ENCODE data around the gene FUT8. TPM values are rescaled to one million over a fixed set of nuclear protein-coding genes. Genes with fewer than 3 reads are reported as not detected.

FUT8 gene
- total RNA-seq, 1 experiment from 2014 or later: 42.3 TPM

DNA sequence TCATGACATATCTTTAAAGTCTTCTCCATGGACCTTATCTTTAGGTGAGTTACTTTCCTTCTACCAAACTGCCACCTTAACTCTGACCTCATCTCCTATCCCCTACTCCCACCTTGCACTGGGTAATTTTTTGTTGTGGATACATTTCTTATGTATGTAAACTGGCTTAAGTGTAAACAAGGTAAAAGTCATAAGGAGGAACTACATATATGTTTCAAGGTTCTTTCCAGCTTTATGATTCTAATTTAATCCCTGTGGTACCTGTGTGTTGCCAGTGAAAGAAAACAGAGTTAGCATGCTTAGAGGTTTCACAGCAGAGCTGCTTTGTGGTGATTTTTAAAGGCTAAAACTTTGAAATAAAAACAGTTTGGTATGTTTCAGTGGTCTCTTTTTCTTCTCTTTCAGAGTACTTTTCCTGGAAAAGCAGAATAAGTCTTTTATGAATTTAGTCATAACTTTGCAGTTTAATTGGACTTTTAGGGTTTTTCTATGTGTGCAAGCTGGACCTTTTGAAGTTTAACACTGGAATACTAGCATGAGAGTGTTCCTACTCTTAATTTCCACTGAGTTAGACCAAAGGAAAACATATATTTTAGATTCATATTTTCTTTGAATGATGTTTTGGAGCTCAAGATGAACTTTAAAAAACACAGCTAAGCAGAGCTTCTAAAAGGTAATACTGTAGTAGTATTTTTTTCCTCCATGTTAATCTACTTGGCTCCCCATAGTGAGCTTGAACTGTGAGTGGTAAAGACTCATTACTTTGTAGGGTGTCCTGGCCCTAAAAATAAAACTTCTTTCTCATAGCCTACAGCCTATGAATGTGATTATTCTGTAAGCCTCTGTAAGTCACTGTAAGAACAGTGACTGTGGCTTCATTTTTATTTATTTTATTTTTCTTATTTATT is 105.4 kb downstream of the FUT8 start:
- H3K9me2 ChIP-seq (ENCODE audit: insufficient read depth): no peaks in the 10 kb centered on the region
- no peak overlapping the region for H3K4me2 ChIP-seq (ENCODE audit: low read length)
- H3K4me1 ChIP-seq (ENCODE audit: control insufficient read depth in 1 of 2, insufficient read depth in 2 of 2, low read length in 2 of 2): no peaks in the 10 kb centered on the region
- H3K36me3 ChIP-seq (ENCODE audit: control insufficient read depth in 1 of 2, insufficient read depth in 2 of 2, low read length in 2 of 2): no peaks in the 10 kb centered on the region
- no peak for DNase-seq (ENCODE audit: low read depth, low spot score)
- H3K27ac ChIP-seq (ENCODE audit: low read depth, low read length): no peak overlapping the region
- no peak overlapping the region for H3K4me3 ChIP-seq (replicated peaks in 1 of 2; ENCODE audit: low read depth in 1 of 2, low read length in 2 of 2)
- no peak overlapping the region for H2AFZ ChIP-seq (ENCODE audit: low read depth, low read length, poor library complexity, severe bottlenecking)
- H3K27me3 ChIP-seq (ENCODE audit: insufficient read depth, low read length): no peaks in the 10 kb centered on the region
- BruUV-seq (replicated peaks): no TSS peak
- TF ChIP-seq CBX3 (IDR thresholded peaks at IDR 0.05; ENCODE audit: low read depth) (no peak), POLR2A (IDR thresholded peaks at IDR 0.05; ENCODE audit: borderline replicate concordance, extremely low read depth, insufficient read depth, insufficient read length) (no peak), EZH2phosphoT487 (IDR thresholded peaks at IDR 0.05; ENCODE audit: borderline replicate concordance) (no peak), ZFX (IDR thresholded peaks at IDR 0.05) (no peak), SP1 (IDR thresholded peaks at IDR 0.05; ENCODE audit: low read depth) (no peak), FOSL1 (IDR thresholded peaks at IDR 0.05; ENCODE audit: low read depth) (no peak)
- TF ChIP-seq, protein P1, sequence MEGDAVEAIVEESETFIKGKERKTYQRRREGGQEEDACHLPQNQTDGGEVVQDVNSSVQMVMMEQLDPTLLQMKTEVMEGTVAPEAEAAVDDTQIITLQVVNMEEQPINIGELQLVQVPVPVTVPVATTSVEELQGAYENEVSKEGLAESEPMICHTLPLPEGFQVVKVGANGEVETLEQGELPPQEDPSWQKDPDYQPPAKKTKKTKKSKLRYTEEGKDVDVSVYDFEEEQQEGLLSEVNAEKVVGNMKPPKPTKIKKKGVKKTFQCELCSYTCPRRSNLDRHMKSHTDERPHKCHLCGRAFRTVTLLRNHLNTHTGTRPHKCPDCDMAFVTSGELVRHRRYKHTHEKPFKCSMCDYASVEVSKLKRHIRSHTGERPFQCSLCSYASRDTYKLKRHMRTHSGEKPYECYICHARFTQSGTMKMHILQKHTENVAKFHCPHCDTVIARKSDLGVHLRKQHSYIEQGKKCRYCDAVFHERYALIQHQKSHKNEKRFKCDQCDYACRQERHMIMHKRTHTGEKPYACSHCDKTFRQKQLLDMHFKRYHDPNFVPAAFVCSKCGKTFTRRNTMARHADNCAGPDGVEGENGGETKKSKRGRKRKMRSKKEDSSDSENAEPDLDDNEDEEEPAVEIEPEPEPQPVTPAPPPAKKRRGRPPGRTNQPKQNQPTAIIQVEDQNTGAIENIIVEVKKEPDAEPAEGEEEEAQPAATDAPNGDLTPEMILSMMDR (IDR thresholded peaks at IDR 0.05 in 2 of 3, conservative IDR thresholded peaks at IDR 0.05 in 1 of 3; ENCODE audit: borderline replicate concordance in 1 of 3, insufficient read depth in 1 of 3, low read depth in 2 of 3, low read length in 2 of 3): no peak
- H4K20me1 ChIP-seq (ENCODE audit: insufficient read depth): no peaks in the 10 kb centered on the region
- POLR2A ChIA-PET: no interaction called here
- H3K9ac ChIP-seq (ENCODE audit: low read length): no peak overlapping the region
- CTCF ChIA-PET: no interaction called here
- no peak for ATAC-seq
- no peaks in the 10 kb centered on the region; the same call in 1 of the 2 replicates for H3K79me2 ChIP-seq (ENCODE audit: insufficient read depth, low read length)
- intact Hi-C loops (cut with micrococcal nuclease): no loop called here
- no peaks in the 10 kb centered on the region for H3K9me3 ChIP-seq (ENCODE audit: control insufficient read depth in 1 of 2, insufficient read depth in 1 of 2, low read depth in 1 of 2, low read length in 2 of 2)
- RAD21 ChIA-PET (ENCODE audit: low non-redundant PET in 1 of 2, low total read pairs in 2 of 2, uncharacterized antibody in 2 of 2, unreplicated experiment in 2 of 2): no interaction called here

DNA sequence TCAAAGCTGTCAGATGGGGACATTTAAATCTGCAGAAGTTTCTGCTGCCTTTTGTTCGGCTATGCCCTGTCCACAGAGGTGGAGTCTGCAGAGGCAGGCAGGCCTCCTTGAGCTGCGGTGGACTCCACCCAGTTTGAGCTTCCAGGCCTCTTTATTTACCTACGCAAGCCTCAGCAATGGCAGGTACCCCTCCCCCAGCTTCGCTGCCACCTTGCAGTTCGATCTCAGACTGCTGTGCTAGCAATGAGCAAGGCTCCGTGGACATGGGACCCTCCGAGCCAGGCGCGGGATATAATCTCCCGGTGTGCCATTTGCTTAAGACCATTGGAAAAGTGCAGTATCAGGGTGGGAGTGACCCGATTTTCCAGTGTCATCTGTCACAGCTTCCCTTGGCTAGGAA is 115.5 kb downstream of the FUT8 start:
- no peak overlapping the region for H3K9ac ChIP-seq (ENCODE audit: low read length)
- BruUV-seq (replicated peaks): no TSS peak
- H3K9me2 ChIP-seq (ENCODE audit: insufficient read depth): no peaks in the 10 kb centered on the region
- RAD21 ChIA-PET (ENCODE audit: low non-redundant PET in 1 of 2, low total read pairs in 2 of 2, uncharacterized antibody in 2 of 2, unreplicated experiment in 2 of 2): no interaction called here
- no peak overlapping the region for H2AFZ ChIP-seq (ENCODE audit: low read depth, low read length, poor library complexity, severe bottlenecking)
- intact Hi-C loops (cut with micrococcal nuclease): no loop called here
- no peak for ATAC-seq
- H3K4me3 ChIP-seq (replicated peaks in 1 of 2; ENCODE audit: low read depth in 1 of 2, low read length in 2 of 2): no peak overlapping the region
- CTCF ChIA-PET: no interaction called here
- H3K9me3 ChIP-seq (ENCODE audit: control insufficient read depth in 1 of 2, insufficient read depth in 1 of 2, low read depth in 1 of 2, low read length in 2 of 2): no peaks in the 10 kb centered on the region
- H3K4me1 ChIP-seq (ENCODE audit: control insufficient read depth in 1 of 2, insufficient read depth in 2 of 2, low read length in 2 of 2): no peaks in the 10 kb centered on the region
- no peak overlapping the region for H3K27ac ChIP-seq (ENCODE audit: low read depth, low read length)
- no peaks in the 10 kb centered on the region for H3K27me3 ChIP-seq (ENCODE audit: insufficient read depth, low read length)
- no peak overlapping the region for H3K4me2 ChIP-seq (ENCODE audit: low read length)
- H3K79me2 ChIP-seq (ENCODE audit: insufficient read depth, low read length): peaks cover 3% of the 10 kb centered on the region; the same call in 1 of the 2 replicates
- no peaks in the 10 kb centered on the region for H4K20me1 ChIP-seq (ENCODE audit: insufficient read depth)
- H3K36me3 ChIP-seq (ENCODE audit: control insufficient read depth in 1 of 2, insufficient read depth in 2 of 2, low read length in 2 of 2): no peaks in the 10 kb centered on the region
- POLR2A ChIA-PET: no interaction called here
- DNase-seq (ENCODE audit: low read depth, low spot score): no peak
- no peak for TF ChIP-seq ELF1 (IDR thresholded peaks at IDR 0.05; ENCODE audit: borderline replicate concordance, low read depth)
- no peak for TF ChIP-seq EZH2 (IDR thresholded peaks at IDR 0.05)
- TF ChIP-seq SIN3A (IDR thresholded peaks at IDR 0.05; ENCODE audit: low read depth): no peak
- no peak for TF ChIP-seq MAX (IDR thresholded peaks at IDR 0.05)
- TF ChIP-seq, protein P2, sequence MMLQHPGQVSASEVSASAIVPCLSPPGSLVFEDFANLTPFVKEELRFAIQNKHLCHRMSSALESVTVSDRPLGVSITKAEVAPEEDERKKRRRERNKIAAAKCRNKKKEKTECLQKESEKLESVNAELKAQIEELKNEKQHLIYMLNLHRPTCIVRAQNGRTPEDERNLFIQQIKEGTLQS (IDR thresholded peaks at IDR 0.05): no peak
- TF ChIP-seq EGR1 (IDR thresholded peaks at IDR 0.05; ENCODE audit: low read depth): no peak
- TF ChIP-seq REST (IDR thresholded peaks at IDR 0.05; ENCODE audit: low read depth): no peak
- no peak for TF ChIP-seq POLR2A (IDR thresholded peaks at IDR 0.05; ENCODE audit: borderline replicate concordance, extremely low read depth, insufficient read depth, insufficient read length)

All from HCT116 (cell line).